ENCODE data around the gene MASP2. TPM values are rescaled to one million over a fixed set of nuclear protein-coding genes. Genes with fewer than 3 reads are reported as not detected.

Gene MASP2
- total and polyA plus RNA-seq, 9 of the 15 experiments (the other 6 are each of a cell fraction or from before 2014, with no cell fraction given), result 0.01 to 0.23 (median 0.06) TPM; not detected in 3

- Histone ChIP-seq H4K20me1 (replicated peaks; ENCODE audit: control insufficient read depth, insufficient read depth, low read length) (no peaks in the 10 kb centered on the region), H3K27me3 (ENCODE audit: control insufficient read depth in 2 of 2, insufficient read depth in 2 of 2, low read length in 2 of 2) (peaks cover 0 to 5% of the 10 kb centered on the region in 2 experiments; a peak in 1 of 5 replicates), H3K9me1 (ENCODE audit: control insufficient read depth, insufficient read depth, low read length) (no peaks in the 10 kb centered on the region), H3K9ac (ENCODE audit: insufficient read depth in 1 of 2, low read depth in 2 of 2, low read length in 2 of 2) (no peak overlapping the region), H2AFZ (ENCODE audit: low read depth, low read length) (no peak overlapping the region), H3K4me2 (ENCODE audit: insufficient read depth, low read length) (no peak overlapping the region), H3K27ac (ENCODE audit: extremely low read depth, low read depth, low read length) (no peak overlapping the region), H3K36me3 (ENCODE audit: control insufficient read depth, insufficient read depth, low read length) (no peaks in the 10 kb centered on the region), H3K4me3 (no peak overlapping the region), H3K79me2 (ENCODE audit: control insufficient read depth, insufficient read depth, low read length) (no peaks in the 10 kb centered on the region), H3K9me3 (replicated peaks; ENCODE audit: control insufficient read depth, insufficient read depth, low read depth, low read length) (no peaks in the 10 kb centered on the region), H3K4me1 (replicated peaks in 1 of 2; ENCODE audit: control insufficient read depth in 2 of 2, insufficient read depth in 2 of 2, low read length in 2 of 2) (peaks cover 0 to 26% of the 10 kb centered on the region in 2 experiments; a peak in 2 of 5 replicates)
- intact Hi-C loops (cut with micrococcal nuclease) (no loop called here), in situ Hi-C loops (cut with MboI) (no loop called here)
- CTCF ChIA-PET (ENCODE audit: low intra/inter-chr PET ratio), result no interaction called here
- WGBS (ENCODE audit: insufficient coverage, low coverage, missing lambda C conversion rate), result 6% methylated on average over 13 of the region's 16 CpGs
- no TSS peak for BruUV-seq (replicated peaks)
- ATAC-seq (no peak), DNase-seq (ENCODE audit: extremely low read depth in 1 of 4, low spot score in 3 of 4) (no peak), FAIRE-seq (no peak)
- POLR2A ChIA-PET, result interaction anchor here (0.6 kb wide), 1 partner anchor 649 kb away, joined by 3 read pairs; no protein-coding TSS in a partner anchor
- TF ChIP-seq ZNF282 (CRISPR knock-in tag; IDR thresholded peaks at IDR 0.05) (no peak), FIP1L1 (IDR thresholded peaks at IDR 0.05; ENCODE audit: low read depth, low read length, poor library complexity, severe bottlenecking) (no peak), SREBF2 (CRISPR knock-in tag; IDR thresholded peaks at IDR 0.05) (no peak), ZNF140 (CRISPR knock-in tag; IDR thresholded peaks at IDR 0.05) (no peak), BMI1 (IDR thresholded peaks at IDR 0.05; ENCODE audit: low read length) (no peak), U2AF2 (optimal IDR thresholded peaks at IDR 0.05; ENCODE audit: low read depth, low read length) (no peak), RAD21 (CRISPR knock-in tag; conservative IDR thresholded peaks at IDR 0.05 in 1 of 2, IDR thresholded peaks at IDR 0.05 in 1 of 2) (no peak), DACH1 (IDR thresholded peaks at IDR 0.05; ENCODE audit: partially characterized antibody) (no peak), RBM15 (IDR thresholded peaks at IDR 0.05; ENCODE audit: insufficient read depth, low read length) (no peak), STAT5A (IDR thresholded peaks at IDR 0.05; ENCODE audit: borderline replicate concordance, low read length) (no peak), ZNF511 (CRISPR knock-in tag; IDR thresholded peaks at IDR 0.05) (0 out of 2 replicates have a peak, but pooled peaks have one; percentile 24), TEAD2 (tag; IDR thresholded peaks at IDR 0.05) (no peak), RBFOX2 (IDR thresholded peaks at IDR 0.05; ENCODE audit: low read depth, low read length) (no peak), VEZF1 (CRISPR knock-in tag; IDR thresholded peaks at IDR 0.05) (no peak)
- TF ChIP-seq, protein P1, sequence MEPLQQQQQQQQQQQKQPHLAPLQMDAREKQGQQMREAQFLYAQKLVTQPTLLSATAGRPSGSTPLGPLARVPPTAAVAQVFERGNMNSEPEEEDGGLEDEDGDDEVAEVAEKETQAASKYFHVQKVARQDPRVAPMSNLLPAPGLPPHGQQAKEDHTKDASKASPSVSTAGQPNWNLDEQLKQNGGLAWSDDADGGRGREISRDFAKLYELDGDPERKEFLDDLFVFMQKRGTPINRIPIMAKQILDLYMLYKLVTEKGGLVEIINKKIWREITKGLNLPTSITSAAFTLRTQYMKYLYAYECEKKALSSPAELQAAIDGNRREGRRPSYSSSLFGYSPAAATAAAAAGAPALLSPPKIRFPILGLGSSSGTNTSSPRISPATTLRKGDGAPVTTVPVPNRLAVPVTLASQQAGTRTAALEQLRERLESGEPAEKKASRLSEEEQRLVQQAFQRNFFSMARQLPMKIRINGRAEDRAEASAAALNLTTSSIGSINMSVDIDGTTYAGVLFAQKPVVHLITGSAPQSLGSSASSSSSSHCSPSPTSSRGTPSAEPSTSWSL (CRISPR knock-in tag; IDR thresholded peaks at IDR 0.05; ENCODE audit: borderline replicate concordance), result no peak
- TF ChIP-seq, protein P2, sequence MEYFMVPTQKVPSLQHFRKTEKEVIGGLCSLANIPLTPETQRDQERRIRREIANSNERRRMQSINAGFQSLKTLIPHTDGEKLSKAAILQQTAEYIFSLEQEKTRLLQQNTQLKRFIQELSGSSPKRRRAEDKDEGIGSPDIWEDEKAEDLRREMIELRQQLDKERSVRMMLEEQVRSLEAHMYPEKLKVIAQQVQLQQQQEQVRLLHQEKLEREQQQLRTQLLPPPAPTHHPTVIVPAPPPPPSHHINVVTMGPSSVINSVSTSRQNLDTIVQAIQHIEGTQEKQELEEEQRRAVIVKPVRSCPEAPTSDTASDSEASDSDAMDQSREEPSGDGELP (CRISPR knock-in tag; IDR thresholded peaks at IDR 0.05; ENCODE audit: borderline replicate concordance), result peak; percentile 15; the same call in 1 of the 2 replicates
These were observed 2.8 kb downstream of the MASP2 start for GRCh38 chr1:11044086-11044848.
